BLaER1 treated with 17β-estradiol and CSF1 and Interleukin-3, amounts not matched to agents 10 nM and 100 nM (cell line): ENCODE measurements around the gene SYTL2.
A peak's percentile ranks its signal among the peaks of the same experiment; 100 is the strongest.
"Not testable (repeated sequence)": the region's sequence is repeated elsewhere in the genome, so short reads cannot be mapped to it uniquely, and the experiment has no call there.

Source experiments
- H3K27ac ChIP-seq, 11 experiments: shearing (Covaris generic); formaldehyde crosslinking; 2 replicates each; pipeline ENCODE4 v1.8.1; 2022
- H3K27me3 ChIP-seq, 11 experiments: shearing (Covaris generic); formaldehyde crosslinking; 2 replicates each; pipeline ENCODE4 v1.8.1; 2022
- H3K36me3 ChIP-seq, 11 experiments: shearing (Covaris generic); formaldehyde crosslinking; 2 replicates each; pipeline ENCODE4 v1.8.1; 2022
- H3K4me1 ChIP-seq, 10 experiments: shearing (Covaris generic); formaldehyde crosslinking; 2 replicates each; pipeline ENCODE4 v1.8.1; 2022
- H3K4me2 ChIP-seq, 11 experiments: shearing (Covaris generic); formaldehyde crosslinking; 2 replicates each; pipeline ENCODE4 v1.8.1; 2022
- H3K4me3 ChIP-seq, 10 experiments: shearing (Covaris generic); formaldehyde crosslinking; 2 replicates each; pipeline ENCODE4 v1.8.1; 2022
- H3K9ac ChIP-seq, 11 experiments: shearing (Covaris generic); formaldehyde crosslinking; 2 replicates each; pipeline ENCODE4 v1.8.1; 2022
- H3K9me3 ChIP-seq, 11 experiments: shearing (Covaris generic); formaldehyde crosslinking; replicated peaks in 1 of 11; 2 replicates each; pipeline ENCODE4 v1.8.1; 2022
- H4K20me1 ChIP-seq, 11 experiments: shearing (Covaris generic); formaldehyde crosslinking; 2 replicates each; pipeline ENCODE4 v1.8.1; 2022
- Cebpa-rat ChIP-seq, 11 experiments: shearing (Covaris generic); IDR thresholded peaks; 2 replicates each; pipeline ENCODE4 v1.8.1; 2022

Gene SYTL2

DNA sequence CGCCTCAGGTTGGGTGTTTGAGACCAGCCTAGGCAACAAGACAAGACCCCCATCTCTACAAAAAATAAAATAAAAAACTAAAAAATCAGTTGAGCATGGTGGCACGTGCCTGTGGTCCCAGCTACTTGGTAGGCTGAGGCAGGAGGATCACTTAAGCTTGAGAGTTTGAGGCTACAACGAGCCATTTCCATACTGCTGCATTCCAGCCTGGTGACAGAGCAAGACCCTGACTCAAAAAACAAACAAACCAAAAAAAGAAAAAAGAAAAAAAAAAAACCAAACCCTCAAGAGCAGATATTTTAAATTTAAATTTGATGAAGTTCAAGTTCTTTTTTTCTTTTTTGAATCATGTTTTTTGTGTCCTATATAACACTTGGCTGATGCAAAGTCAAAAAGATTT lies 37.1 kb upstream of the SYTL2 start:
- Histone ChIP-seq H3K9ac (no peak overlapping the region), H3K36me3 (no peaks in the 10 kb centered on the region; a peak in 1 of 22 replicates), H3K27me3 (no peaks in the 10 kb centered on the region), H4K20me1 (no peaks in the 10 kb centered on the region), H3K9me3 (peaks cover 10 to 19% (median 12%) of the 10 kb centered on the region in 11 experiments; a peak in 19 of 22 replicates), H3K4me1 (no peaks in the 10 kb centered on the region), H3K4me3 (no peak overlapping the region), H3K27ac (no peak overlapping the region), H3K4me2 (no peak overlapping the region)
- no peak for TF ChIP-seq Cebpa-rat (IDR thresholded peaks at IDR 0.05)

- Histone ChIP-seq H3K27me3 (no peaks in the 10 kb centered on the region), H3K27ac (no peak overlapping the region)
- TF ChIP-seq Cebpa-rat (IDR thresholded peaks at IDR 0.05), result no peak
Observed at GRCh38 chr11:85847436-85847835, 36.5 kb upstream of the SYTL2 start.

DNA sequence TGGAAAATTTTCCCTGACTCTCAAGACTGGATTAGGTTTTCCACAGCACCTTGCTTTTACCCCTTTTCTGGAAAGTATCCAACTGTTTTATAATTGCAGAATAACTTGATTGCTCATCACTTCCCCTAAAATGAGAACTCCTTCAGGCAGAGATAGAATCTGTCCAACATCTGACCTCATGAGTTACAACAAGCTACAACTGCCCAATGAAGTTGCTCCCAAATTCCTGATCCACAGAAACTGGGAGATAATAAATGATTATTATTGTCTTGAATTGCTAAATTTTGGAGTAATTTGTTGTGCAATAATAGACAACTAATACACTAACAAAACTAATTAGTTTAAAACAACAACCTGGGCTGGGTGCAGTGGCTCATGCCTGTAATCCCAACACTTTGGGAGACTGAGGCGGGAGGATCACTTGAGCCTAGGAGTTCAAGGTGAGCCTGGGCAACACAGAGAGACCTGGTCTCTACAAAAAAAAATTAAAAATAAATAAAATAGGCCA lies 34.2 kb upstream of the SYTL2 start:
- Histone ChIP-seq H3K4me2 (no peak overlapping the region), H3K36me3 (no peaks in the 10 kb centered on the region), H3K9me3 (peaks cover 0 to 7% (median 0%) of the 10 kb centered on the region in 11 experiments; a peak in 2 of 22 replicates), H3K9ac (no peak overlapping the region), H3K27ac (no peak overlapping the region), H3K4me3 (no peak overlapping the region), H3K4me1 (no peaks in the 10 kb centered on the region), H3K27me3 (no peaks in the 10 kb centered on the region), H4K20me1 (no peaks in the 10 kb centered on the region)
- TF ChIP-seq Cebpa-rat (IDR thresholded peaks at IDR 0.05), result peak in 2 of 11 experiments; percentile 23 to 54; a peak in 2 of 22 replicates

More at GRCh38 chr11:85847436-85847835, 36.5 kb upstream of the SYTL2 start:
- H3K36me3 ChIP-seq, result no peaks in the 10 kb centered on the region
- no peaks in the 10 kb centered on the region for H3K4me1 ChIP-seq
- no peak overlapping the region for H3K9ac ChIP-seq
- H3K9me3 ChIP-seq, result peaks cover 4 to 14% (median 6%) of the 10 kb centered on the region in 11 experiments; a peak in 19 of 22 replicates
- no peak overlapping the region for H3K4me3 ChIP-seq
- H4K20me1 ChIP-seq, result no peaks in the 10 kb centered on the region
- no peak overlapping the region for H3K4me2 ChIP-seq

GRCh38 chr11:85844439-85845123 lies 33.6 kb upstream of the SYTL2 start:
- Histone ChIP-seq H3K27ac (no peak overlapping the region), H3K4me1 (peaks cover 0 to 2% (median 0%) of the 10 kb centered on the region in 10 experiments; a peak in 1 of 20 replicates), H3K27me3 (no peaks in the 10 kb centered on the region), H3K36me3 (no peaks in the 10 kb centered on the region), H3K9me3 (peaks cover 0 to 7% (median 0%) of the 10 kb centered on the region in 11 experiments; a peak in 2 of 22 replicates), H3K4me3 (no peak overlapping the region), H3K4me2 (no peak overlapping the region), H4K20me1 (no peaks in the 10 kb centered on the region), H3K9ac (no peak overlapping the region)
- TF ChIP-seq Cebpa-rat (IDR thresholded peaks at IDR 0.05), result no peak

- H3K4me2 ChIP-seq, result no peak overlapping the region
- no peak overlapping the region for H3K4me3 ChIP-seq
- peaks cover 0 to 4% (median 0%) of the 10 kb centered on the region in 10 experiments; a peak in 1 of 20 replicates for H3K4me1 ChIP-seq
- no peaks in the 10 kb centered on the region for H3K27me3 ChIP-seq
- no peak overlapping the region for H3K9ac ChIP-seq
- H3K36me3 ChIP-seq, result no peaks in the 10 kb centered on the region
- H3K27ac ChIP-seq, result no peak overlapping the region
- H4K20me1 ChIP-seq, result no peaks in the 10 kb centered on the region
- TF ChIP-seq Cebpa-rat (IDR thresholded peaks at IDR 0.05), result no peak
- H3K9me3 ChIP-seq, result peaks cover 0 to 7% (median 0%) of the 10 kb centered on the region in 11 experiments; a peak in 2 of 22 replicates
Observed at GRCh38 chr11:85843929-85844328, 33.0 kb upstream of the SYTL2 start.

DNA sequence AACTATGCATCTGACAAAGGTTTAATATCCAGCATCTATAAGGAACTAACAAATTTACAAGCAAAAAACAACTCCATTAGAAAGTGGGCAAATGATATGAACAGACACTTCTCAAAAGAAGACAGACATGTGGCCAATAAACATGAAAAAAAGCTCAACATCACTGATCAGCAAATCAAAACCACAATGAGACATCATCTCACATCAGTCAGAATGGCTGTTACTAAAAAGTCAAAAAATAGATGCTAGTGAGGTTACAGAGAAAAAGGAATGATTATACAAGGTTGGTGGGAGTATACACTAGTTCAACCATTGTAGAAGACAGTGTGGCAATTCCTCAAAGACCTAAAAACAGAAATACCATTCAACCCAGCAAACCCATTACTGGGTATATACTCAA lies 30.0 kb upstream of the SYTL2 start:
- H3K36me3 ChIP-seq, H3K4me2 ChIP-seq, H3K9me3 ChIP-seq, H3K4me1 ChIP-seq, H3K27ac ChIP-seq, H3K9ac ChIP-seq, H4K20me1 ChIP-seq, H3K4me3 ChIP-seq, H3K27me3 ChIP-seq: not testable (repeated sequence)

GRCh38 chr11:85835729-85836128 lies 24.8 kb upstream of the SYTL2 start:
- H4K20me1 ChIP-seq, result no peaks in the 10 kb centered on the region
- H3K4me3 ChIP-seq, result no peak overlapping the region
- TF ChIP-seq Cebpa-rat (IDR thresholded peaks at IDR 0.05), result no peak
- no peaks in the 10 kb centered on the region for H3K36me3 ChIP-seq
- H3K4me2 ChIP-seq, result no peak overlapping the region
- H3K9ac ChIP-seq, result no peak overlapping the region
- H3K27me3 ChIP-seq, result no peaks in the 10 kb centered on the region
- peaks cover 0 to 7% (median 0%) of the 10 kb centered on the region in 10 experiments; a peak in 5 of 20 replicates for H3K4me1 ChIP-seq
- H3K27ac ChIP-seq, result no peak overlapping the region
- peaks cover 0 to 12% (median 7%) of the 10 kb centered on the region in 11 experiments; a peak in 13 of 22 replicates for H3K9me3 ChIP-seq

DNA sequence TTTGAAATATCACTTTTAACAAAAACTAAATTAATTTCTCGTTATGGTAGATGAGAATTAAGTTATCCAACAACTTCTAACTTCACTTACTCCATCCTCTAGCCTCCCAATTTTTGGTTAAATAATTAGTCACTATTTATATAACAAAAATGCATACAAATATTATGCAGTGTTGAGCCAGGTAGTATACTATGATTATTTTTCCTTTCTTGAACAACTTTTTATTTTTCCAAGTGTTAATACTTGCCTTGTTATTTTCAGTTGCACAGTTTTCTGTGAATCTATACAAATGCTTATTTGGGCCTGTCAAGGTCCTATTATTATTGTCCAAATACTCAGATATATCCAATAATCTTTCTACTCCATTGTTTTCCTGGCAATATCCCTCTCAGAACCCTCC lies 24.3 kb upstream of the SYTL2 start:
- Histone ChIP-seq H3K4me2 (no peak overlapping the region), H3K27me3 (no peaks in the 10 kb centered on the region), H3K4me3 (no peak overlapping the region), H3K4me1 (peaks cover 0 to 12% (median 0%) of the 10 kb centered on the region in 10 experiments; a peak in 5 of 20 replicates), H3K36me3 (no peaks in the 10 kb centered on the region), H3K9me3 (peaks cover 0 to 12% (median 7%) of the 10 kb centered on the region in 11 experiments; a peak in 13 of 22 replicates), H3K9ac (no peak overlapping the region), H3K27ac (no peak overlapping the region), H4K20me1 (no peaks in the 10 kb centered on the region)
- no peak for TF ChIP-seq Cebpa-rat (IDR thresholded peaks at IDR 0.05)

- TF ChIP-seq Cebpa-rat (IDR thresholded peaks at IDR 0.05), result no peak
- no peak overlapping the region for H3K9ac ChIP-seq
Observed at GRCh38 chr11:85831050-85831449, 20.1 kb upstream of the SYTL2 start.

More at GRCh38 chr11:85831050-85831449, 20.1 kb upstream of the SYTL2 start:
- Histone ChIP-seq H3K4me2 (peak overlapping the region in 1 of 11 experiments; percentile 44; a peak in 1 of 22 replicates), H3K27ac (no peak overlapping the region), H4K20me1 (no peaks in the 10 kb centered on the region), H3K4me1 (peaks cover 0 to 8% (median 0%) of the 10 kb centered on the region in 10 experiments; a peak in 5 of 20 replicates), H3K9me3 (peaks cover 0 to 9% (median 7%) of the 10 kb centered on the region in 11 experiments; a peak in 13 of 22 replicates), H3K36me3 (no peaks in the 10 kb centered on the region), H3K27me3 (no peaks in the 10 kb centered on the region), H3K4me3 (no peak overlapping the region)
